Neuronal stem cell (in vitro differentiated cells): Measurements from ENCODE around the gene PTPN4.

Source experiments
- DNase-seq: peaks from one replicate; pipeline ENCODE4 v3.0.0-alpha.2; 2013; ENCODE audit warnings: low spot score
- H2AFZ ChIP-seq: one replicate; pipeline ENCODE4 v1.6.1; 2013; ENCODE audit warnings: mild to moderate bottlenecking, low read length, inconsistent platforms
- H2AK5ac ChIP-seq: 2 replicates; pipeline ENCODE4 v1.6.1; 2013; ENCODE audit warnings: low read depth, mild to moderate bottlenecking, inconsistent platforms, low read length, moderate library complexity, mixed read lengths
- H2BK120ac ChIP-seq: 2 replicates; pipeline ENCODE4 v1.6.1; 2013; ENCODE audit warnings: low read depth, mild to moderate bottlenecking, inconsistent platforms, low read length, moderate library complexity, mixed read lengths
- H2BK12ac ChIP-seq: one replicate; pipeline ENCODE4 v1.6.1; 2013; ENCODE audit warnings: low read length, inconsistent platforms
- H2BK15ac ChIP-seq: 2 replicates; pipeline ENCODE4 v1.6.1; 2013; ENCODE audit warnings: mild to moderate bottlenecking, low read length, inconsistent platforms, mixed read lengths
- H2BK5ac ChIP-seq: one replicate; pipeline ENCODE4 v1.6.1; 2013; ENCODE audit warnings: inconsistent platforms, mild to moderate bottlenecking, low read length, moderate library complexity
- H3K14ac ChIP-seq: one replicate; pipeline ENCODE4 v1.6.1; 2013; ENCODE audit warnings: low read length, inconsistent platforms
- H3K18ac ChIP-seq: 2 replicates; pipeline ENCODE4 v1.6.1; 2013; ENCODE audit warnings: low read length, inconsistent platforms
- H3K23ac ChIP-seq: 2 replicates; pipeline ENCODE4 v1.6.1; 2013; ENCODE audit warnings: low read depth, mild to moderate bottlenecking, mixed read lengths, low read length, inconsistent platforms; ENCODE audit not compliant: poor library complexity
- H3K27ac ChIP-seq: replicated peaks from 3 replicates; pipeline ENCODE4 v1.5.1; 2013; ENCODE audit warnings: low read length, inconsistent platforms
- H3K27me3 ChIP-seq, 3 experiments: 2 replicates each; pipeline ENCODE4 v1.6.1; 2013; ENCODE audit warnings: low read length in 3 of 3, mild to moderate bottlenecking in 2 of 3, inconsistent platforms in 1 of 3, low read depth in 1 of 3, mixed read lengths in 1 of 3, moderate library complexity in 1 of 3; ENCODE audit not compliant: control insufficient read depth in 3 of 3, insufficient read depth in 3 of 3
- H3K36me3 ChIP-seq, 2 donors: replicated peaks in 1 of 2; 2 replicates each; pipeline ENCODE4 v1.6.1; 2013; ENCODE audit warnings: low read length in 2 of 2; ENCODE audit not compliant: control insufficient read depth in 2 of 2, insufficient read depth in 2 of 2
- H3K4ac ChIP-seq: 2 replicates; pipeline ENCODE4 v1.6.1; 2013; ENCODE audit warnings: inconsistent platforms, mild to moderate bottlenecking, low read length, moderate library complexity
- H3K4me1 ChIP-seq, 2 donors: 1 replicate in 1 of 2; 2 replicates in 1 of 2; pipeline ENCODE4 v1.6.1; 2013; ENCODE audit warnings: low read length in 2 of 2, low read depth in 1 of 2; ENCODE audit not compliant: control insufficient read depth in 2 of 2, insufficient read depth in 1 of 2
- H3K4me2 ChIP-seq: one replicate; pipeline ENCODE4 v1.6.1; 2013; ENCODE audit warnings: mild to moderate bottlenecking, low read length, inconsistent platforms; ENCODE audit not compliant: insufficient read depth, poor library complexity, severe bottlenecking
- H3K4me3 ChIP-seq, 2 donors: 2 replicates each; pipeline ENCODE4 v1.5.1; 2013; ENCODE audit warnings: low read length in 2 of 2, mild to moderate bottlenecking in 2 of 2, inconsistent platforms in 1 of 2, moderate library complexity in 1 of 2
- H3K79me1 ChIP-seq: one replicate; pipeline ENCODE4 v1.6.1; 2013; ENCODE audit warnings: low read depth, mild to moderate bottlenecking, inconsistent platforms, low read length, moderate library complexity
- H3K9ac ChIP-seq: one replicate; pipeline ENCODE4 v1.6.1; 2013; ENCODE audit warnings: mild to moderate bottlenecking, low read depth, low read length, inconsistent platforms; ENCODE audit not compliant: poor library complexity
- H3K9me3 ChIP-seq, 2 donors: replicated peaks in 1 of 2; 2 replicates each; pipeline versions ENCODE3 to v1.6.1; 2013; ENCODE audit warnings: low read length in 2 of 2, mild to moderate bottlenecking in 2 of 2, inconsistent platforms in 1 of 2, low read depth in 1 of 2, mixed read lengths in 1 of 2, moderate library complexity in 1 of 2; ENCODE audit not compliant: control insufficient read depth in 2 of 2, insufficient read depth in 1 of 2
- H4K8ac ChIP-seq: one replicate; pipeline ENCODE4 v1.6.1; 2013; ENCODE audit warnings: low read depth, mild to moderate bottlenecking, inconsistent platforms, low read length, moderate library complexity
- H4K91ac ChIP-seq: one replicate; pipeline ENCODE4 v1.6.1; 2013; ENCODE audit warnings: low read length, low read depth, mild to moderate bottlenecking, inconsistent platforms; ENCODE audit not compliant: poor library complexity
- WGBS, 2 donors: extraction: QIAGEN DNeasy Blood & Tissue Kit; methylation state at CpG; one replicate each; pipeline ENCODE4 v1.1.7; 2013; ENCODE audit warnings: missing lambda C conversion rate in 2 of 2, mixed read lengths in 1 of 2; ENCODE audit not compliant: insufficient read length in 2 of 2, insufficient replicate concordance in 1 of 2; ENCODE audit errors: extremely low coverage in 2 of 2; 5-methylcytosine and 5-hydroxymethylcytosine counted together

PTPN4 gene

GRCh38 chr2:119745566-119745965 lies 14.2 kb upstream of the PTPN4 start:
- Histone ChIP-seq H3K4me3 (no peak overlapping the region), H3K4me1 (peaks cover 7 to 11% of the 10 kb centered on the region in 2 donors), H2BK15ac (no peak overlapping the region), H2BK5ac (no peak overlapping the region), H3K27me3 (peaks cover 0 to 55% (median 0%) of the 10 kb centered on the region in 3 experiments), H3K4me2 (no peak overlapping the region), H3K9ac (no peak overlapping the region), H2BK12ac (no peak overlapping the region), H3K14ac (no peak overlapping the region), H2AFZ (no peak overlapping the region), H2BK120ac (no peak overlapping the region), H3K23ac (no peak overlapping the region), H3K79me1 (no peaks in the 10 kb centered on the region), H3K9me3 (no peaks in the 10 kb centered on the region), H3K4ac (no peak overlapping the region), H3K18ac (no peak overlapping the region), H2AK5ac (no peak overlapping the region), H4K91ac (no peak overlapping the region), H3K27ac (no peak overlapping the region), H4K8ac (no peak overlapping the region), H3K36me3 (no peaks in the 10 kb centered on the region)
- no CpG with 5 or more reads among the region's 2 CpGs for WGBS, 2 donors
- DNase-seq, result no peak

DNA sequence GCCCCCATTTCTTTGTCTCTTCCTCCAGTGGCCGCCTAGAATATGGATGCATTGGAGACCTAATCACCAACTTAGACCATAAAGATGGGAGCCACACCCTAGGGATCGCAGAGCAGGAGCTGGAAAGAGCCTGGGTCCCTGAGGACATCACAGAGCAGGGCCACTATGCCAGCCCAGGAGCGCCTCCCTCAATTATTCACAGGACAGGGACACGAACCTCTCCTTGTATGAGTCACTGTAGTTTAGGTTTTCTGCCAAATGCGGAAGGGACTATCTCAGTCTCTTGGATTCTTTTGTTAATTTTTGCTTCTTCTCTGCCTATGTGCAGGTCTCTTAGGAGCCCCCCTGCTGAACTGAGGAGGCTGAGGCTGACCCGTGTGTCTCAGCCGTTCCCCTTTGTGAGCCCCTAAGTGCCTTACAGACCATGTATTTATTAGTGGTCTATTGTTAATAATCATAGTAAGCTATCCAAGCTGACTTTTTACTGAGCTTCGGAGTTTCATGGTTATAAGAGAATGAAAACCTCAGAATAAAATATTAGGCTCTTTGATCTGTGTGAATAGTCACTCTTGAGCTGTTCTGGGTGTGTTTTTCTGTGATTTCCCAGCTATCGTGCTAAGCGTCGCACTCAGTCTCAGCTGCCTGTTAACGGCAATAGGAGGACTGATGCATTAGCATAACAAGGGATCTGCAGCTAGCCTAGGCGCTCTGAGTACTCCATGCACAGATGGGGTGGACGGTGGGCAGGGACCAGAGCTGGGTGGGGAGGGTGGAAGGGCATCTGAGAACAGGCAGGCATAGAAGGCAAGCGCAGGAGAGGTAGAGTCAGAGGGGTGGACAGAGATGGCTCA lies 12.7 kb upstream of the PTPN4 start:
- no peak overlapping the region for H2BK5ac ChIP-seq
- H2BK12ac ChIP-seq, result no peak overlapping the region
- no peak overlapping the region for H4K8ac ChIP-seq
- no peak overlapping the region for H2BK120ac ChIP-seq
- H2BK15ac ChIP-seq, result no peak overlapping the region
- H3K4me2 ChIP-seq, result no peak overlapping the region
- WGBS, 2 donors, result no CpG with 5 or more reads among the region's 15 CpGs
- no peak for DNase-seq
- H3K9ac ChIP-seq, result no peak overlapping the region
- peaks cover 7 to 11% of the 10 kb centered on the region in 2 donors for H3K4me1 ChIP-seq
- H3K36me3 ChIP-seq, result no peaks in the 10 kb centered on the region
- no peaks in the 10 kb centered on the region for H3K79me1 ChIP-seq
- H3K14ac ChIP-seq, result no peak overlapping the region
- H3K27me3 ChIP-seq, result peaks cover 0 to 53% (median 0%) of the 10 kb centered on the region in 3 experiments
- no peak overlapping the region for H3K4ac ChIP-seq
- H3K23ac ChIP-seq, result peak overlapping the region; percentile 18
- H3K4me3 ChIP-seq, result no peak overlapping the region
- H2AK5ac ChIP-seq, result no peak overlapping the region
- H3K27ac ChIP-seq, result no peak overlapping the region
- H4K91ac ChIP-seq, result no peak overlapping the region
- no peaks in the 10 kb centered on the region for H3K9me3 ChIP-seq
- H3K18ac ChIP-seq, result no peak overlapping the region
- peak overlapping the region; percentile 50 for H2AFZ ChIP-seq

- H2BK15ac ChIP-seq, result no peak overlapping the region
- H3K4me3 ChIP-seq, result no peak overlapping the region
- H2AK5ac ChIP-seq, result no peak overlapping the region
- H3K4ac ChIP-seq, result no peak overlapping the region
- H2BK5ac ChIP-seq, result no peak overlapping the region
- no peak for DNase-seq
- no peak overlapping the region for H2AFZ ChIP-seq
- H4K8ac ChIP-seq, result no peak overlapping the region
- H3K9me3 ChIP-seq, result no peaks in the 10 kb centered on the region
- H3K9ac ChIP-seq, result no peak overlapping the region
- no peak overlapping the region for H2BK12ac ChIP-seq
- H3K18ac ChIP-seq, result no peak overlapping the region
- no peak overlapping the region for H4K91ac ChIP-seq
- no peak overlapping the region for H2BK120ac ChIP-seq
- WGBS, 2 donors, result no CpG with 5 or more reads among the region's 4 CpGs
- H3K79me1 ChIP-seq, result no peaks in the 10 kb centered on the region
- H3K14ac ChIP-seq, result no peak overlapping the region
- H3K23ac ChIP-seq, result no peak overlapping the region
- no peak overlapping the region for H3K4me2 ChIP-seq
- H3K4me1 ChIP-seq, result peaks cover 7 to 11% of the 10 kb centered on the region in 2 donors
- no peaks in the 10 kb centered on the region for H3K36me3 ChIP-seq
- H3K27me3 ChIP-seq, result peaks cover 0 to 49% (median 0%) of the 10 kb centered on the region in 3 experiments
- no peak overlapping the region for H3K27ac ChIP-seq
Observed at GRCh38 chr2:119748135-119748534, 11.6 kb upstream of the PTPN4 start.

GRCh38 chr2:119749477-119750012 lies 10.2 kb upstream of the PTPN4 start:
- Histone ChIP-seq H2BK12ac (no peak overlapping the region), H3K36me3 (no peaks in the 10 kb centered on the region), H2BK5ac (no peak overlapping the region), H3K79me1 (no peaks in the 10 kb centered on the region), H3K4me1 (peaks cover 7 to 11% of the 10 kb centered on the region in 2 donors), H4K91ac (no peak overlapping the region), H3K9ac (no peak overlapping the region), H3K18ac (no peak overlapping the region), H3K27me3 (peaks cover 0 to 41% (median 0%) of the 10 kb centered on the region in 3 experiments), H3K4ac (no peak overlapping the region), H2BK15ac (no peak overlapping the region), H2BK120ac (no peak overlapping the region), H2AFZ (no peak overlapping the region), H3K4me3 (no peak overlapping the region), H3K14ac (no peak overlapping the region), H4K8ac (no peak overlapping the region), H3K9me3 (no peaks in the 10 kb centered on the region), H3K4me2 (no peak overlapping the region), H3K27ac (no peak overlapping the region), H2AK5ac (no peak overlapping the region), H3K23ac (no peak overlapping the region)
- DNase-seq, result no peak
- WGBS, 2 donors, result no CpG with 5 or more reads among the region's 1 CpG
